H9 (cell line): ENCODE results near the gene AGAP3. TPM values are rescaled to one million over a fixed set of nuclear protein-coding genes. Genes with fewer than 3 reads are reported as not detected.

Source experiments
- DNase-seq: peaks from one replicate; pipeline ENCODE4 v3.0.0-alpha.2; 2017
- H2AFZ ChIP-seq: one replicate; pipeline ENCODE4 v1.6.1; 2013; ENCODE audit warnings: mild to moderate bottlenecking, low read length, control low read depth, moderate library complexity
- H2AK5ac ChIP-seq: 2 replicates; pipeline ENCODE4 v1.6.1; 2013; ENCODE audit warnings: low read length, control low read depth, mixed read lengths; ENCODE audit not compliant: insufficient read length
- H2BK120ac ChIP-seq: one replicate; pipeline ENCODE4 v1.6.1; 2013; ENCODE audit warnings: low read depth, mild to moderate bottlenecking, low read length, control low read depth, inconsistent platforms; ENCODE audit not compliant: poor library complexity, severe bottlenecking
- H2BK12ac ChIP-seq: 2 replicates; pipeline ENCODE4 v1.6.1; 2013; ENCODE audit warnings: low read length, control low read depth, mixed read lengths, low read depth; ENCODE audit not compliant: insufficient read length
- H2BK15ac ChIP-seq: 2 replicates; pipeline ENCODE4 v1.6.1; 2013; ENCODE audit warnings: low read depth, low read length, control low read depth
- H2BK20ac ChIP-seq: one replicate; pipeline ENCODE4 v1.6.1; 2013; ENCODE audit warnings: low read depth, mild to moderate bottlenecking, low read length, control low read depth, inconsistent platforms; ENCODE audit not compliant: poor library complexity, severe bottlenecking
- H2BK5ac ChIP-seq: 2 replicates; pipeline ENCODE4 v1.6.1; 2013; ENCODE audit warnings: low read length, control low read depth, mixed read lengths; ENCODE audit not compliant: insufficient read length
- H3K14ac ChIP-seq: 2 replicates; pipeline ENCODE4 v1.6.1; 2013; ENCODE audit warnings: low read length, control low read depth; ENCODE audit not compliant: insufficient read depth
- H3K18ac ChIP-seq: 2 replicates; pipeline ENCODE4 v1.6.1; 2013; ENCODE audit warnings: low read depth, mild to moderate bottlenecking, mixed read lengths, low read length, control low read depth; ENCODE audit not compliant: insufficient read length
- H3K23ac ChIP-seq: 2 replicates; pipeline ENCODE4 v1.6.1; 2013; ENCODE audit warnings: low read length, control low read depth, mixed read lengths, low read depth; ENCODE audit not compliant: insufficient read length
- H3K23me2 ChIP-seq: 2 replicates; pipeline ENCODE4 v1.6.1; 2013; ENCODE audit warnings: low read depth, mild to moderate bottlenecking, mixed read lengths, low read length, control low read depth; ENCODE audit not compliant: insufficient read length, poor library complexity, severe bottlenecking
- H3K27ac ChIP-seq: 2 replicates; pipeline ENCODE4 v1.5.1; 2013; ENCODE audit warnings: low read length, control low read depth, mixed read lengths, low read depth; ENCODE audit not compliant: insufficient read length
- H3K27me3 ChIP-seq: 2 replicates; pipeline ENCODE4 v1.6.1; 2013; ENCODE audit warnings: low read length, control low read depth, inconsistent platforms; ENCODE audit not compliant: insufficient read depth
- H3K4ac ChIP-seq: 2 replicates; pipeline ENCODE4 v1.6.1; 2013; ENCODE audit warnings: low read depth, mild to moderate bottlenecking, control low read depth, inconsistent platforms, low read length, moderate library complexity
- H3K4me1 ChIP-seq: 2 replicates; pipeline ENCODE4 v1.6.1; 2013; ENCODE audit warnings: low read length, control low read depth, inconsistent platforms; ENCODE audit not compliant: insufficient read depth
- H3K4me2 ChIP-seq: 2 replicates; pipeline ENCODE4 v1.6.1; 2013; ENCODE audit warnings: low read length, control low read depth, mixed read lengths; ENCODE audit not compliant: insufficient read length, insufficient read depth
- H3K56ac ChIP-seq: 2 replicates; pipeline ENCODE4 v1.6.1; 2013; ENCODE audit warnings: low read depth, mild to moderate bottlenecking, mixed read lengths, low read length, control low read depth; ENCODE audit not compliant: insufficient read length
- H3K79me1 ChIP-seq: 2 replicates; pipeline ENCODE4 v1.6.1; 2013; ENCODE audit warnings: low read depth, mild to moderate bottlenecking, moderate library complexity, low read length, control low read depth, inconsistent platforms; ENCODE audit not compliant: insufficient read depth, poor library complexity, severe bottlenecking
- H3K79me2 ChIP-seq: 2 replicates; pipeline ENCODE4 v1.6.1; 2013; ENCODE audit warnings: low read length, control low read depth, inconsistent platforms; ENCODE audit not compliant: insufficient read depth
- H3K9ac ChIP-seq: 2 replicates; pipeline ENCODE4 v1.6.1; 2013; ENCODE audit warnings: low read length, control low read depth, mixed read lengths; ENCODE audit not compliant: insufficient read length; ENCODE audit errors: extremely low read depth
- H3K9me3 ChIP-seq: one replicate; pipeline ENCODE4 v1.6.1; 2013; ENCODE audit warnings: low read depth, low read length, inconsistent platforms; ENCODE audit not compliant: control insufficient read depth
- H3T11ph ChIP-seq: one replicate; pipeline ENCODE4 v1.6.1; 2013; ENCODE audit warnings: mild to moderate bottlenecking, low read length, control low read depth, inconsistent platforms
- H4K20me1 ChIP-seq: one replicate; pipeline ENCODE4 v1.6.1; 2013; ENCODE audit not compliant: control insufficient read depth, insufficient read length, insufficient read depth
- H4K5ac ChIP-seq: 2 replicates; pipeline ENCODE4 v1.6.1; 2013; ENCODE audit warnings: low read depth, mild to moderate bottlenecking, mixed read lengths, low read length, control low read depth; ENCODE audit not compliant: insufficient read length
- H4K8ac ChIP-seq: replicated peaks from 2 replicates; pipeline ENCODE4 v1.6.1; 2013; ENCODE audit warnings: low read length, control low read depth, mixed read lengths, low read depth; ENCODE audit not compliant: insufficient read length
- H4K91ac ChIP-seq: 2 replicates; pipeline ENCODE4 v1.6.1; 2013; ENCODE audit warnings: low read depth, mild to moderate bottlenecking, moderate library complexity, mixed read lengths, low read length, control low read depth; ENCODE audit not compliant: insufficient read length
- H3K27ac Mint-ChIP-seq, 3 experiments: 2 replicates in 2 of 3; 3 replicates in 1 of 3; pipeline ENCODE4 v1.8.0; 2020 to 2021; ENCODE audit warnings: mixed read lengths in 3 of 3, mild to moderate bottlenecking in 1 of 3, moderate library complexity in 1 of 3
- H3K27me3 Mint-ChIP-seq: 2 replicates; pipeline ENCODE4 v1.8.0; 2021; ENCODE audit warnings: low read depth, mild to moderate bottlenecking, moderate library complexity, mixed read lengths
- H3K36me3 Mint-ChIP-seq, 3 experiments: 2 replicates in 2 of 3; 3 replicates in 1 of 3; pipeline ENCODE4 v1.8.0; 2020 to 2021; ENCODE audit warnings: low read depth in 3 of 3, mixed read lengths in 3 of 3; ENCODE audit not compliant: insufficient read depth in 1 of 3
- H3K4me1 Mint-ChIP-seq, 2 experiments: 2 replicates each; pipeline ENCODE4 v1.8.0; 2020; ENCODE audit warnings: mixed read lengths in 2 of 2
- H3K4me3 Mint-ChIP-seq, 2 experiments: 2 replicates in 1 of 2; 3 replicates in 1 of 2; pipeline ENCODE4 v1.8.0; 2020 to 2021; ENCODE audit warnings: mild to moderate bottlenecking in 2 of 2, mixed read lengths in 2 of 2, moderate library complexity in 1 of 2
- H3K9me3 Mint-ChIP-seq, 2 experiments: 2 replicates in 1 of 2; 3 replicates in 1 of 2; pipeline ENCODE4 v1.8.0; 2020; ENCODE audit warnings: mild to moderate bottlenecking in 2 of 2, mixed read lengths in 2 of 2, moderate library complexity in 1 of 2
- WGBS: extraction: QIAGEN DNeasy Blood & Tissue Kit; methylation state at CpG from one replicate; pipeline ENCODE4 v1.1.7; 2013; ENCODE audit warnings: missing lambda C conversion rate, low lambda C conversion rate, mixed read lengths; ENCODE audit not compliant: insufficient read length; ENCODE audit errors: extremely low coverage; 5-methylcytosine and 5-hydroxymethylcytosine counted together
- total RNA-seq: library from RNA; stranded (reverse); gene quantifications from 2 replicates; pipeline ENCODE4 v1.2.1, GENCODE V29; 2021
- TF ChIP-seq, protein P1 (sequence below): fragments of 200-600 bp; sonication (generic); conservative IDR thresholded peaks from 3 replicates; pipeline ENCODE4 v1.8.0; 2021; ENCODE audit warnings: antibody characterized with exemption, mild to moderate bottlenecking

The AGAP3 gene
- total RNA-seq, 1 experiment from 2014 or later, result 97.7 TPM

DNA sequence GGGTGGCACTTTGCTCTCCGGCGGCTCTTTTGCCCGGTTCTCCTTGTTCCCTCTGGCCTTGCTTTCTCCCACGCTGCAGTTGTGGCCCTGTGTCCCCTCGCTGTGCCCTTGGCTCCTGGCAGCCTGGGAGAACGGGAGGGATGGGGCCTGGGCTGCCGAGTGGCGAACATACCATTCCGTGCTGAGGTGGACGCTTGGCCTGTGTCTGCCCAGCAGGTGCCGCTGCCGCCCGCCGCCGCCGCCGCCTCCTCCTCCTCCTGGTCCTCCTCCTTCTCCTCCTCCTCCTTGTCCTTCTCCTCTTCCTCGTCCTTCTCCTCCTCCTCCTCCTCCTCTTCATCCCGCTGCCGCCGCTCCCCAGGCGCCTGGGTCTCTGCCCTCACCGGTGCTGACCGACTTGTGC is 36.0 kb downstream of the AGAP3 start:
- Histone ChIP-seq H2BK12ac (no peak overlapping the region), H2BK15ac (no peak overlapping the region), H3K4me1 (peaks cover 3% of the 10 kb centered on the region; the same call in 1 of the 2 replicates), H2BK5ac (no peak overlapping the region), H3K23ac (no peak overlapping the region), H4K91ac (no peak overlapping the region), H2BK120ac (no peak overlapping the region), H4K8ac (no peak overlapping the region), H3K56ac (no peak overlapping the region), H4K20me1 (no peaks in the 10 kb centered on the region), H2AK5ac (no peak overlapping the region), H3K14ac (no peak overlapping the region; the same call in 1 of the 2 replicates), H3K4me2 (no peak overlapping the region), H3K9me3 (no peaks in the 10 kb centered on the region), H3T11ph (no peak overlapping the region), H3K27ac (no peak overlapping the region), H3K18ac (no peak overlapping the region), H3K23me2 (peaks cover 10% of the 10 kb centered on the region), H3K9ac (no peak overlapping the region), H3K27me3 (no peaks in the 10 kb centered on the region), H4K5ac (no peak overlapping the region), H3K79me1 (no peaks in the 10 kb centered on the region), H3K4ac (no peak overlapping the region), H3K79me2 (no peaks in the 10 kb centered on the region), H2AFZ (no peak overlapping the region), H2BK20ac (no peak overlapping the region)
- Mint-ChIP-seq H3K27ac (no peak overlapping the region), H3K4me3 (no peak overlapping the region), H3K36me3 (peaks cover 33 to 60% (median 51%) of the 10 kb centered on the region in 3 experiments), H3K9me3 (no peaks in the 10 kb centered on the region), H3K4me1 (peaks cover 19 to 22% of the 10 kb centered on the region in 2 experiments), H3K27me3 (peaks cover 16% of the 10 kb centered on the region)
- no CpG with 5 or more reads among the region's 24 CpGs for WGBS
- no peak for DNase-seq
- TF ChIP-seq, protein P1, sequence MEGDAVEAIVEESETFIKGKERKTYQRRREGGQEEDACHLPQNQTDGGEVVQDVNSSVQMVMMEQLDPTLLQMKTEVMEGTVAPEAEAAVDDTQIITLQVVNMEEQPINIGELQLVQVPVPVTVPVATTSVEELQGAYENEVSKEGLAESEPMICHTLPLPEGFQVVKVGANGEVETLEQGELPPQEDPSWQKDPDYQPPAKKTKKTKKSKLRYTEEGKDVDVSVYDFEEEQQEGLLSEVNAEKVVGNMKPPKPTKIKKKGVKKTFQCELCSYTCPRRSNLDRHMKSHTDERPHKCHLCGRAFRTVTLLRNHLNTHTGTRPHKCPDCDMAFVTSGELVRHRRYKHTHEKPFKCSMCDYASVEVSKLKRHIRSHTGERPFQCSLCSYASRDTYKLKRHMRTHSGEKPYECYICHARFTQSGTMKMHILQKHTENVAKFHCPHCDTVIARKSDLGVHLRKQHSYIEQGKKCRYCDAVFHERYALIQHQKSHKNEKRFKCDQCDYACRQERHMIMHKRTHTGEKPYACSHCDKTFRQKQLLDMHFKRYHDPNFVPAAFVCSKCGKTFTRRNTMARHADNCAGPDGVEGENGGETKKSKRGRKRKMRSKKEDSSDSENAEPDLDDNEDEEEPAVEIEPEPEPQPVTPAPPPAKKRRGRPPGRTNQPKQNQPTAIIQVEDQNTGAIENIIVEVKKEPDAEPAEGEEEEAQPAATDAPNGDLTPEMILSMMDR, result no peak; the same call in 2 of the 3 replicates
